Activated CD4-positive, alpha-beta T cell treated with anti-CD3 and anti-CD28 coated beads, Interleukin-2, Interleukin-4, amounts not matched to agents 100 ng/mL and 50 ng/mL, durations not matched to agents 16 hours and 8 hours (primary cell): ENCODE measurements around the gene LRRC53.

Source experiments
- DNase-seq: peaks from one replicate; pipeline ENCODE4 v3.0.0-alpha.2; 2020; ENCODE audit warnings: low spot score

Gene LRRC53

GRCh38 chr1:74512170-74512915 lies at the start of gene LRRC53:
Gene LRRC53, minus strand, starts transcription at chr1:74512611. Its CDS starts 29,262 bp downstream, at chr1:74483349.
- DNase-seq: no peak

- no peak for DNase-seq
Observed at GRCh38 chr1:74549932-74550331, 37.5 kb upstream of the LRRC53 start.

GRCh38 chr1:74548961-74549750 lies 36.7 kb upstream of the LRRC53 start:
- no peak for DNase-seq

GRCh38 chr1:74545821-74546220 lies 33.4 kb upstream of the LRRC53 start:
- no peak for DNase-seq

- no peak for DNase-seq
Observed at GRCh38 chr1:74534241-74534640, 21.8 kb upstream of the LRRC53 start.

- no peak for DNase-seq
Observed at GRCh38 chr1:74531796-74532195, 19.4 kb upstream of the LRRC53 start.

GRCh38 chr1:74530892-74531291 lies 18.5 kb upstream of the LRRC53 start:
- no peak for DNase-seq

- DNase-seq: no peak
Observed at GRCh38 chr1:74528123-74528522, 15.7 kb upstream of the LRRC53 start.

- DNase-seq: no peak
Observed at GRCh38 chr1:74526708-74527107, 14.3 kb upstream of the LRRC53 start.

GRCh38 chr1:74523873-74524480 lies 11.6 kb upstream of the LRRC53 start:
- DNase-seq: no peak

- DNase-seq: no peak
Observed at GRCh38 chr1:74522148-74522547, 9.7 kb upstream of the LRRC53 start.

GRCh38 chr1:74517599-74518051 lies 5.2 kb upstream of the LRRC53 start:
- no peak for DNase-seq

GRCh38 chr1:74513411-74514300 lies 1.2 kb upstream of the LRRC53 start:
- no peak for DNase-seq

- DNase-seq: no peak
Observed at GRCh38 chr1:74508449-74508848, 4.0 kb downstream of the LRRC53 start.

- DNase-seq: no peak
Observed at GRCh38 chr1:74505928-74506710, 6.3 kb downstream of the LRRC53 start.

- no peak for DNase-seq
Observed at GRCh38 chr1:74504933-74505512, 7.4 kb downstream of the LRRC53 start.

- DNase-seq: peak; percentile 56
Observed at GRCh38 chr1:74504125-74504932, 8.1 kb downstream of the LRRC53 start.

- DNase-seq: no peak
Observed at GRCh38 chr1:74502858-74503257, 9.6 kb downstream of the LRRC53 start.

GRCh38 chr1:74502432-74502831 lies 10.0 kb downstream of the LRRC53 start:
- DNase-seq: no peak

- DNase-seq: no peak
Observed at GRCh38 chr1:74498901-74499300, 13.5 kb downstream of the LRRC53 start.
